ENCODE data around the gene CDK2AP2. TPM values are rescaled to one million over a fixed set of nuclear protein-coding genes. Genes with fewer than 3 reads are reported as not detected.

CDK2AP2 gene
- polyA plus RNA-seq, 2 of the 4 experiments (the other 2 are of a cell fraction): 36.6 to 53.1 TPM

- ChIA-PET POLR2A (no interaction called here), CTCF (interaction anchor here (0.9 kb wide), 1 partner anchor 49 kb away, joined by 3 read pairs; no protein-coding TSS in a partner anchor)
- peak in 1 of 2 experiments; percentile 32; a peak in 3 of 6 replicates for ATAC-seq
- Histone ChIP-seq H3K4me2 (no peak within 1 kb of the TSS), H3K4me3 (no peak within 1 kb of the TSS), H3K9me3 (no peaks in the 10 kb centered on the region), H3K27ac (no peak within 1 kb of the TSS), H3K4me1 (no peaks in the 10 kb centered on the region)
- TF ChIP-seq USF2 (IDR thresholded peaks at IDR 0.05): no peak
- TF ChIP-seq FOSL2 (IDR thresholded peaks at IDR 0.05): no peak
- TF ChIP-seq FOSL2 (CRISPR knock-in tag; IDR thresholded peaks at IDR 0.05): no peak
- no peak for TF ChIP-seq CEBPB (IDR thresholded peaks at IDR 0.05)
- TF ChIP-seq ESRRA (IDR thresholded peaks at IDR 0.05; ENCODE audit: borderline replicate concordance, low read length): no peak
- no peak for TF ChIP-seq HES2 (IDR thresholded peaks at IDR 0.05)
- TF ChIP-seq SMC3 (IDR thresholded peaks at IDR 0.05): no peak
- TF ChIP-seq ATOH8 (CRISPR knock-in tag; IDR thresholded peaks at IDR 0.05; ENCODE audit: low read depth): no peak
- TF ChIP-seq BHLHE40 (IDR thresholded peaks at IDR 0.05; ENCODE audit: low read depth, low read length): no peak
- TF ChIP-seq MYC (IDR thresholded peaks at IDR 0.05; ENCODE audit: borderline replicate concordance, low read length): no peak
- no peak for TF ChIP-seq JUNB (IDR thresholded peaks at IDR 0.05)
- TF ChIP-seq CBX2 (IDR thresholded peaks at IDR 0.05; ENCODE audit: borderline replicate concordance, low read depth): no peak
- no peak for TF ChIP-seq TFCP2L1 (CRISPR knock-in tag; IDR thresholded peaks at IDR 0.05)
- no peak for TF ChIP-seq MAFK (IDR thresholded peaks at IDR 0.05; ENCODE audit: partially characterized antibody)
- TF ChIP-seq NR3C1 (IDR thresholded peaks at IDR 0.05): no peak
- TF ChIP-seq FOXS1 (CRISPR knock-in tag; IDR thresholded peaks at IDR 0.05): no peak
- TF ChIP-seq PHF8 (IDR thresholded peaks at IDR 0.05; ENCODE audit: borderline replicate concordance, low read depth): no peak
- TF ChIP-seq RAD21 (conservative IDR thresholded peaks at IDR 0.05 in 1 of 2, IDR thresholded peaks at IDR 0.05 in 1 of 2): no peak
- TF ChIP-seq MAZ (IDR thresholded peaks at IDR 0.05; ENCODE audit: borderline replicate concordance, low read depth, low read length): no peak
- no peak for TF ChIP-seq PBX3 (IDR thresholded peaks at IDR 0.05)
- TF ChIP-seq CBX8 (IDR thresholded peaks at IDR 0.05): no peak
- DNase-seq (ENCODE audit: low read depth in 1 of 2, low spot score in 1 of 2): no peak
- 72% methylated on average over 12 of the region's 23 CpGs for WGBS (ENCODE audit: missing lambda C conversion rate)
- FAIRE-seq: no peak
Observed at GRCh38 chr11:67522844-67523555, 15.0 kb upstream of the CDK2AP2 start, which contains the start of gene CABP2. Gene CABP2, minus strand, starts transcription at chr11:67523446. Its CDS starts 120 bp downstream, at chr11:67523326.

- WGBS (ENCODE audit: missing lambda C conversion rate): 81% methylated on average over 15 of the region's 15 CpGs
Observed at GRCh38 chr11:67522338-67522737, 14.4 kb upstream of the CDK2AP2 start.

More at GRCh38 chr11:67522338-67522737, 14.4 kb upstream of the CDK2AP2 start:
- Histone ChIP-seq H3K27ac (no peak overlapping the region), H3K4me3 (no peak overlapping the region), H3K9me3 (no peaks in the 10 kb centered on the region), H3K4me1 (no peaks in the 10 kb centered on the region), H3K4me2 (no peak overlapping the region)
- ChIA-PET POLR2A (no interaction called here), CTCF (interaction anchor here (0.9 kb wide), 1 partner anchor 50 kb away, joined by 3 read pairs; no protein-coding TSS in a partner anchor)
- TF ChIP-seq NFE2L2 (conservative IDR thresholded peaks at IDR 0.05; ENCODE audit: low read length): no peak
- no peak for TF ChIP-seq MYC (IDR thresholded peaks at IDR 0.05; ENCODE audit: borderline replicate concordance, low read length)
- no peak for TF ChIP-seq CTCF (IDR thresholded peaks at IDR 0.05)
- TF ChIP-seq HOXB13 (CRISPR knock-in tag; IDR thresholded peaks at IDR 0.05; ENCODE audit: low read depth): no peak
- TF ChIP-seq SREBF2 (IDR thresholded peaks at IDR 0.05): no peak
- TF ChIP-seq E2F6 (IDR thresholded peaks at IDR 0.05; ENCODE audit: borderline replicate concordance, low read depth): no peak
- TF ChIP-seq ZC3H11A (IDR thresholded peaks at IDR 0.05): no peak
- no peak for TF ChIP-seq JUN (IDR thresholded peaks at IDR 0.05)
- no peak for TF ChIP-seq JUNB (IDR thresholded peaks at IDR 0.05)
- no peak for TF ChIP-seq HOXB5 (CRISPR knock-in tag; IDR thresholded peaks at IDR 0.05)
- TF ChIP-seq KDM1A (IDR thresholded peaks at IDR 0.05; ENCODE audit: low read depth): no peak
- TF ChIP-seq EHF (CRISPR knock-in tag; IDR thresholded peaks at IDR 0.05): no peak
- TF ChIP-seq RARB (CRISPR knock-in tag; IDR thresholded peaks at IDR 0.05): no peak
- DNase-seq (ENCODE audit: low read depth in 1 of 2, low spot score in 1 of 2) (no peak), ATAC-seq (no peak), FAIRE-seq (no peak)
